CD4-positive, alpha-beta T cell treated with Interferon gamma for 1 hour (primary cell): Measurements from ENCODE around the gene CHRD.

ENCODE experiments used
- DNase-seq: peaks from one replicate; pipeline ENCODE4 v3.0.0-alpha.2; 2020

The CHRD gene

DNA sequence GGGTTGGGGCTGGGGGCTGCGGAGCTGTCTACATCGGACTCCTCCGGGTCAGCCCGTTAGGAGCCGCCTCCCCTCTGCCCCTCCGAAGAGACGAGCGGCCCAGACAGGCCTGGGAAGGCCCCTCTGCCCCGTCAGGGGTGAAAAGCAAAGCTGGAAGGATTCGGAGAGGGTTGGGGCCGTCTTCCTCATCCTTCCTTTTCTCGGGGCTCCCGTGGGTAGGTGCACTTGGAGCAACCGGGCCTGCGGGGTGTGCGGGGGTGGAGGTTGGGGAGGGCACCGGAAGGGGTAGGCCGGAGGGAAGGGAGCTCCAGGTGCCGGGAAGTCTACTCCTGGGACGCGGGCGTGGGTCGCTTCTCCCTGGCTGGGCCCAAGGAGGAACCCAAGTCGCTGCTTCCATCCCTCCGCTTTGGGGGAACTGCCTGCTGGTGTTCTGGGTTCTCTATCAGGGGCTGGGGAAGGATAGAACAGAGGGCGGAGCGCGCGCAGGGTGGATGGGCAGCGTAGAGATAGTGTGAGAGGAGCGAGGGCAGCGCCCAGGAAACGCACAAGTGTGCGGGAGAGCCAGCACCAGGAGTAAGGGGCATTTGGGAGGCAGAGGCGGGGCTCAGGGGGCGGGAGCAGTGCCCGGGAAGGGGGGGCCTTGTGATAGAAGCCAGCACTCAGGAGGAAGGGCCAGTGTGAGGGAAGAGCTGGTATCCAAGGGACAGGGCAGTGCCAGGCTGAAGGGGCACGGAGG is 17.8 kb upstream of the CHRD start:
- DNase-seq, result peak; percentile 11

GRCh38 chr3:184362668-184363546 is 16.9 kb upstream of the CHRD start:
- peak; percentile 95 for DNase-seq

DNA sequence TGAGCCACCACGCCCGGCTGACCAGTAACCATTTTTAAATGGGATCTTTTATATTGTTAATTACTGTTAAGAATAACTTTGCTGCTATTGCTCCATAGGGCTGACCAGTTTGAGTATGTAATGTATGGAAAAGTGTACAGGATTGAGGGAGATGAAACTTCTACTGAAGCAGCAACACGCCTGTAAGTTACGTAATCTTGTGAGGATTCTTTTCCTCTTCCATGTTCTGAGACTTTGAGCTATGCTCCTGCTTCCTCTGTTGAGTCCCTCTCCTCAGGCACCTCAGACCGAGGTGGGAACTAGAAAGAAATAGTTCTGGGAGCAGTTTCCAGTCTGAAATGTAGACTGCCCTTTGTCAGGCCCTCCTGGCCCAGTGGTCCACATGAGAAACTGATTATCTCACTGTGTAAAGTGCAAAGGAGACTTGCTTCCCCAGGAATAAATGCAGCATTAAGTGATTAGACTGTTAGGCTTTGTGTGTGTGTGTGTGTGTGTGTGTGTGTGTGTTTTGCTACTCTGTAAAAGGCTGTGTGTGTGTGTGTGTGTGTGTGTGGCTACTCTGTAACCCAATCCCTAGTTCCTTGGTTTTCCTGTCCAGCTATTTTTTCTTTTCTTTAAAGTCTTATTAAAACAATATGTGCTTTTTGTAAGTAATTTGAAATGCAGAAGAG is 13.1 kb upstream of the CHRD start:
- no peak for DNase-seq

DNA sequence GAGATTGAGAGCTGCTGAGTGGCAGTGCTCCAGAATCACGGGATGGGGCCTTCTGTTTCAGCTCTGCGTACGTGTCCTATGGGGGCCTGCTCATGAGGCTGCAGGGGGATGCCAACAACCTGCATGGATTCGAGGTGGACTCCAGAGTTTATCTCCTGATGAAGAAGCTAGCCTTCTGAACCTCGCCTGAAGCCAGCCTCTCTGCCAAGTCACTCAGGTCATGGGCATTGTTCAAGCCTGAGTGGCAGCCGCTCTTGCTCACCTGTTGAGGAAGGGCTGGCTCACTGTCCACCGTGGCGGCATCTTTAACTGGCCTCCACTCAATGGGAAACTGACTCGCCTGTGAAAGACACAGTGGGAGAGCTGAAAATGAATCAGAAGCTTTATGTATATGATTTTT is 11.7 kb upstream of the CHRD start:
- DNase-seq, result no peak

DNA sequence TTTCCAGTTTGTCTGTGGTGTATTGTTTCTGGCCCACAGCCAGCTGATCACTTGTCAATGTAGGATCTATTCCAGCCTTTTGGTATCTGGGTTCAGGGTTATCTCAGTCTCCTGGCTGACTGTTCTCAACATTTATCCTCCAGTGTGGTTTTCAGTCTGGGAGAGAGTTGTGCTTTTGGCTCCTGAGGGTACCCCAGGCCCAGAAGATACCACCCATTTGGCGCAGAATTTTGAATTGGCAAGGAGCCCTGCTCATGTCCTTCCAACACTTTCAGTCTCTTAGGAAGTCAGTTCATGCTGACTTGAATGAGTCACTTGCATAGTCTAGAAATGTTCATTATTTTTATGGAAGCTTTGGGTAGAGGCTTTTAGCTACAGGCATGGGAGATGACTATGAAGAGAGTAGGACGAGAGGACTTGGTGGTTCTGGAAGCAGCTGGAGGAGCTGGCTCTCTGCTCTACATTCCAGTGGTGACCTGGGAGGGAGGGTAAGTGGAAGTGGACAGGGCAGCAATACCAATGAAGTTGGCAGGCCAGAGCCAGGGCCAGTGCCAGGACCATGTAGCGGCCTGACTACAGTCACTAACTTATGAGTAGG is 11.2 kb upstream of the CHRD start:
- DNase-seq, result no peak

DNA sequence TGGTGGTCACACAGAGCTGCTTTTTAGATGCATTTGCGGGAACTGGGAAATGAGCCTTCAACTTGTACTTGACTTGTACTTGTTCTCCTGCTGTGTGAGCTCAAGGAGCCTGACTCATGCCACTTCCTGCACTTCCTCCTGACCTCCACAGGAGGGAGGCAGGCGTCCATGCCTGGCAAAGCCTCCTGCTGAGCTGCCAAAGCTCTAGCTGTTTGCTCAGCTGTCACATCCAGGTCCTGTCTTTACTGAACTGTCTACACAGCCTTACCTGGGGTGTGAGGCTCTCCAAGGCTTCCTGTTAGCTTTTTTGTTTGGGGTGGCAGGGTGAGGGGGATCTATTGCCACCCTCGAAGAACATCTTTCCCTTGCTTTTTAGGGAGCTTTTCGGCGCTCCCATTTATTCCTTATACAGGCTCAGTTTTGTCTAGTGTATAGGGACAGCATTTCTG is 8.3 kb upstream of the CHRD start:
- peak; percentile 65 for DNase-seq

- DNase-seq, result no peak
Observed at GRCh38 chr3:184372296-184372821, 7.5 kb upstream of the CHRD start.

GRCh38 chr3:184372911-184373310 is 6.9 kb upstream of the CHRD start:
- no peak for DNase-seq

- no peak for DNase-seq
Observed at GRCh38 chr3:184373422-184373821, 6.4 kb upstream of the CHRD start.

- DNase-seq, result no peak
Observed at GRCh38 chr3:184375747-184376461, 4.0 kb upstream of the CHRD start.

DNA sequence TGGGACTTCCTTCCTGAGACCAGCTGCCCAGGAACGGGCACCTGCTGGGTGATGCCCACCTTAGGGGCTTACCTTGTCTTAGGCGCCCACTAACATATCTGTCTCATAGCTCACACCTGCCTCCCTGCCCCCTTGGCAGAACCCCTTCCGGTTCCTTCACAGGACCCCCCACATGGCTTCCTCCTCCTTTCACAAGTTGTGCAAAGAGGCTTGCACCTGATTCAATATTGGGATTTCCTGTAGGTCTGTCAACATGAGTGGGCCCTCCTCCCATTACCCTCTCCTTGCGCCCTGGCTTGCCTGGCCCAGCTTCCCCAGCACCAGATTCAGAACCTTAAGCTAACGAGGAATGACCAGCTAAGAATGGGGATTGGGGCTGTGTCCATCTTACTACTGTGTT is 2.5 kb upstream of the CHRD start:
- no peak for DNase-seq

GRCh38 chr3:184377882-184378445 is 1.9 kb upstream of the CHRD start, which contains the start of gene THPO:
THPO (minus strand) TSS chr3:184378207; CDS start chr3:184376259, 1,948 bp downstream.
- DNase-seq, result no peak

DNA sequence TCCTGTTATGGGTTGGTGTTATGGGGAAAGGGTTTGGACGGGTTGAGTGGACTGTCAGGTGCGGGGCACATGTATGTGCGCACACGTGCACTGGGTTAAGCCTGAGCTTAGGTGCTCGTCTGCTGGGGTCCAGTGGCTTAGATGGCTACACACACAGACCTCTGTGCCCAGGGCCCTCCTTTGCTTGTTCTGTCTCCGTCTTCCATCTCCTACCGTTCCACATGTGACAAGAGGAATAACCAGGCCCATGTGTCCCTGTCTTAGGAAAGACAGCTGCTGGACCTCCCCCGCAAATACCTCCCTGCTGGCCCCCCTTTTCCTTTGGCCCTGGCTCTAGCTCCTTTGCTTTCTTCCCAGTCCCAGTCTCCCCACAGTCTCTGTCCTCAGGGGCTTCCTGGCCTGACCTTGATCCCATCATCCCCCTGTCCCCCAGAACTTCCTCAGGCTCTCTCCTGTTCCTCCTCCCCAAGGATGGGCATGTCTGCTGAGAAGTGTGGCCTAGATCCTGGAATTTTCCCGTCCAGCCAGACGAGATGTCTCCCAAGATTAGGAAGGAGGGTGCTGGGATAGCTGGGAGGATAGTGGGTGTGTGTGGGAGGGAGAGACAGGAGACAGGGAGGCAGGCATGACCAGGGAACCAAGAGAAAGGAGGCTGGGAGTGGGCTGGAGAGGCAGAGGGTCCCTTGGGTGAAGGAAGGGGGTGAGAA is 1.1 kb upstream of the CHRD start:
- DNase-seq, result no peak

GRCh38 chr3:184380185-184380626 is 352 bp downstream of the CHRD start:
- DNase-seq, result no peak

- no peak for DNase-seq
Observed at GRCh38 chr3:184380627-184381260, 890 bp downstream of the CHRD start.

DNA sequence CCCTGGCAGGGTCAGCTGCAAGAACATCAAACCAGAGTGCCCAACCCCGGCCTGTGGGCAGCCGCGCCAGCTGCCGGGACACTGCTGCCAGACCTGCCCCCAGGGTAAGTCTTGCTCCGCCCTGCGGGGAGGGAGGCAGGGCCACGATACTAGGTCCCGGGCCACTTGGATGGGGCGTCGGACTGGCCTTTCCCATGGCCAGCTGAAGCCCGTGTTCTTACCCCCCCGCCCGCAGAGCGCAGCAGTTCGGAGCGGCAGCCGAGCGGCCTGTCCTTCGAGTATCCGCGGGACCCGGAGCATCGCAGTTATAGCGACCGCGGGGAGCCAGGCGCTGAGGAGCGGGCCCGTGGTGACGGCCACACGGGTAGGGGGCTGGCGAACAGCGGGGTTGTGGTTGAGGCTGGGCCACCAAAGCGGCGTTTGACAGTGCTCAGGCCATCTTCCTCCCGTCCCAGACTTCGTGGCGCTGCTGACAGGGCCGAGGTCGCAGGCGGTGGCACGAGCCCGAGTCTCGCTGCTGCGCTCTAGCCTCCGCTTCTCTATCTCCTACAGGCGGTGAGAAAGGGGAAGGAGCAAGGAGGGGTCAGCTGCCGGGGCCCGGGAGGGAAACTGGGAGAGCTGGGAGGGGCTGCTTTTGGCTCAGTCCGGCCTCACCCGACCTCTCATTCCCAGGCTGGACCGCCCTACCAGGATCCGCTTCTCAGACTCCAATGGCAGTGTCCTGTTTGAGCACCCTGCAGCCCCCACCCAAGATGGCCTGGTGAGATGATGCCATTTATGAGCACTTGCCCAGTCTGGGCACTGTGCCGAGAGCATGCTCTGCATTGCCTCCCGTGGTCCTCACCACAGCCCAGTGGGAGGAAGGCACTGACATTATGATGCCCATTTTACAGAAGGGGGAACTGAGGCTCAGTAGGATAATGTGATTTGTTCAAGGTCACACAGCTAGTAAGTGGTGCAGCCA is 1.7 kb downstream of the CHRD start:
- DNase-seq, result no peak

DNA sequence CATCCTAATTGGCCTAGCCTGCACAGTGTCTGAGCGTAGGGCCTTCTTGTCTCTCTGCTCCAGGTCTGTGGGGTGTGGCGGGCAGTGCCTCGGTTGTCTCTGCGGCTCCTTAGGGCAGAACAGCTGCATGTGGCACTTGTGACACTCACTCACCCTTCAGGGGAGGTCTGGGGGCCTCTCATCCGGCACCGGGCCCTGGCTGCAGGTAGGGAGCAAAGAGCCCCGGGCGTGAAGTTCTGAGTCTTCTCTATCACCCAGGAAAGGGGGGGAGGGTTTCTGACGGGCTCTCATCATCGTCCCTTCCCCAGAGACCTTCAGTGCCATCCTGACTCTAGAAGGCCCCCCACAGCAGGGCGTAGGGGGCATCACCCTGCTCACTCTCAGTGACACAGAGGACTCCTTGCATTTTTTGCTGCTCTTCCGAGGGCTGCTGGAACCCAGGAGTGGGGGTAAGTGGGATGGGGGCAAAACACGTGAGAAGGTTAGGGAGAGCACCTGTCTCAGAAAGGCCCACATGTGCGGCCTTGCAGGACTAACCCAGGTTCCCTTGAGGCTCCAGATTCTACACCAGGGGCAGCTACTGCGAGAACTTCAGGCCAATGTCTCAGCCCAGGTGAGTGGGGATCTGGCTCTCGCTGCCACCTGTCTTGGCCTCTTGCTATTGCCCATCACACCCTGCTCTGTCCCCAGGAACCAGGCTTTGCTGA is 2.6 kb downstream of the CHRD start:
- no peak for DNase-seq

DNA sequence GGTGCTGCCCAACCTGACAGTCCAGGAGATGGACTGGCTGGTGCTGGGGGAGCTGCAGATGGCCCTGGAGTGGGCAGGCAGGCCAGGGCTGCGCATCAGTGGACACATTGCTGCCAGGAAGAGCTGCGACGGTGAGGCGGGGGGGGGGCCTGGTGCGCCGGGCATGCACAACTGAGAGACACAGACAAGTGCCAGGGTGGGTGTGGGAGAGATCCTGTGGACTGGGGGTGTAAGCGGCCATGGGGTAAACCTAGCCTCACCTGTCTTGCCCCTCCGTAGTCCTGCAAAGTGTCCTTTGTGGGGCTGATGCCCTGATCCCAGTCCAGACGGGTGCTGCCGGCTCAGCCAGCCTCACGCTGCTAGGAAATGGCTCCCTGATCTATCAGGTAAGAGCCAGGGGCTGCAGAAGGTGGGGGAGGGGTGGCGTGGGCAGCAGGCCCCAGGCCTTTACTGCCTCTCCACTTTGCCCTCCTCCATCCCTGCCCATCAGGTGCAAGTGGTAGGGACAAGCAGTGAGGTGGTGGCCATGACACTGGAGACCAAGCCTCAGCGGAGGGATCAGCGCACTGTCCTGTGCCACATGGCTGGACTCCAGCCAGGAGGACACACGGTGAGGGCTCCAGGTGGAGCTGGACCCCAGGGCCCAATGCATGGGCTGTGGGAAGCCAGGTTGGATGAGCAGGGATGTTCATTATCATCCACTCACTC is 3.3 kb downstream of the CHRD start:
- DNase-seq, result no peak
